GM23338 (cell line): ENCODE results near the gene PAEP. TPM values are rescaled to one million over a fixed set of nuclear protein-coding genes. Genes with fewer than 3 reads are reported as not detected.

Experiments used
- ATAC-seq: fragments of 200-7000 bp; cut with Tn5 transposase; 3 replicates; pipeline ENCODE4 v1.9.1; 2020
- DNase-seq: peaks from one replicate; pipeline ENCODE4 v3.0.0-alpha.2; 2015; ENCODE audit warnings: low spot score
- H2AFZ ChIP-seq: fragments of 200-600 bp; sonication (generic); 2 replicates; pipeline ENCODE4 v1.8.0; 2016; ENCODE audit warnings: antibody characterized with exemption, mild to moderate bottlenecking, moderate library complexity
- H3F3A ChIP-seq: fragments of 200-600 bp; sonication (generic); replicated peaks from 2 replicates; pipeline ENCODE4 v1.8.0; 2017; ENCODE audit warnings: antibody characterized with exemption, mixed run types, low read depth
- H3K27ac ChIP-seq: fragments of 200-600 bp; sonication (generic); 2 replicates; pipeline ENCODE4 v1.6.1; 2016; ENCODE audit warnings: low read depth
- H3K27me3 ChIP-seq: fragments of 200-600 bp; sonication (generic); 2 replicates; pipeline ENCODE4 v1.8.0; 2016; ENCODE audit warnings: mild to moderate bottlenecking, mixed run types, moderate library complexity; ENCODE audit not compliant: insufficient read depth
- H3K36me3 ChIP-seq: fragments of 200-600 bp; sonication (generic); 2 replicates; pipeline ENCODE4 v1.8.0; 2016; ENCODE audit warnings: mild to moderate bottlenecking; ENCODE audit not compliant: insufficient read depth
- H3K4me1 ChIP-seq: fragments of 200-600 bp; sonication (generic); 2 replicates; pipeline ENCODE4 v1.8.0; 2016; ENCODE audit warnings: mild to moderate bottlenecking, moderate library complexity; ENCODE audit not compliant: insufficient read depth
- H3K4me2 ChIP-seq: fragments of 200-600 bp; sonication (generic); 2 replicates; pipeline ENCODE4 v1.7.1; 2017; ENCODE audit warnings: mixed run types
- H3K4me3 ChIP-seq: fragments of 200-600 bp; sonication (generic); 2 replicates; pipeline ENCODE4 v1.6.1; 2016; ENCODE audit warnings: mixed run types
- H3K79me2 ChIP-seq: fragments of 200-600 bp; sonication (generic); replicated peaks from 2 replicates; pipeline ENCODE4 v1.8.0; 2017; ENCODE audit warnings: mild to moderate bottlenecking; ENCODE audit not compliant: insufficient read depth
- H3K9me2 ChIP-seq: fragments of 200-600 bp; sonication (generic); 2 replicates; pipeline ENCODE4 v1.8.0; 2017; ENCODE audit not compliant: insufficient read depth
- H4K20me1 ChIP-seq: fragments of 200-600 bp; sonication (generic); replicated peaks from 2 replicates; pipeline ENCODE4 v1.8.0; 2017; ENCODE audit warnings: mild to moderate bottlenecking; ENCODE audit not compliant: insufficient read depth
- H3K27ac Mint-ChIP-seq: 2 replicates; pipeline ENCODE4 v1.8.0; 2020; ENCODE audit warnings: inconsistent platforms, mild to moderate bottlenecking, moderate library complexity, mixed read lengths
- H3K27me3 Mint-ChIP-seq: 3 replicates; pipeline ENCODE4 v1.8.0; 2022; ENCODE audit warnings: low read depth, mild to moderate bottlenecking, moderate library complexity, mixed read lengths, inconsistent platforms; ENCODE audit not compliant: insufficient read depth, poor library complexity
- H3K36me3 Mint-ChIP-seq: 3 replicates; pipeline ENCODE4 v1.8.0; 2021; ENCODE audit warnings: low read depth, mild to moderate bottlenecking, inconsistent platforms, moderate library complexity, mixed read lengths
- H3K4me1 Mint-ChIP-seq: 3 replicates; pipeline ENCODE4 v1.8.0; 2020; ENCODE audit warnings: mild to moderate bottlenecking, inconsistent platforms, mixed read lengths
- H3K4me3 Mint-ChIP-seq: 3 replicates; pipeline ENCODE4 v1.8.0; 2021; ENCODE audit warnings: moderate library complexity, mild to moderate bottlenecking, inconsistent platforms, mixed read lengths
- H3K9me3 Mint-ChIP-seq: 3 replicates; pipeline ENCODE4 v1.8.0; 2020; ENCODE audit warnings: moderate library complexity, mild to moderate bottlenecking, inconsistent platforms, mixed read lengths
- ETS1 ChIP-seq: IDR thresholded peaks from 2 replicates; pipeline ENCODE4 v1.6.1; 2016; ENCODE audit warnings: antibody characterized with exemption
- EZH2 ChIP-seq: fragments of 200-600 bp; sonication (generic); IDR thresholded peaks from one replicate; pipeline ENCODE4 v1.8.0; 2017; ENCODE audit warnings: antibody characterized with exemption, mild to moderate bottlenecking, low read depth; ENCODE audit not compliant: unreplicated experiment
- EZH2phosphoT487 ChIP-seq: fragments of 200-600 bp; sonication (generic); IDR thresholded peaks from one replicate; pipeline ENCODE4 v1.8.1; 2018; ENCODE audit warnings: antibody characterized with exemption; ENCODE audit not compliant: unreplicated experiment
- JUNB ChIP-seq: IDR thresholded peaks from one replicate; pipeline ENCODE4 v1.6.1; 2016; ENCODE audit warnings: antibody characterized with exemption; ENCODE audit not compliant: unreplicated experiment
- POLR2AphosphoS5 ChIP-seq: IDR thresholded peaks from 2 replicates; pipeline ENCODE4 v1.6.1; 2016; ENCODE audit warnings: antibody characterized with exemption, low read depth
- STAT1 ChIP-seq: IDR thresholded peaks from one replicate; pipeline ENCODE4 v1.6.1; 2016; ENCODE audit warnings: antibody characterized with exemption; ENCODE audit not compliant: unreplicated experiment
- ZNF114 ChIP-seq: fragments of 250-450 bp; sonication (Bioruptor Pico); IDR thresholded peaks from 2 replicates; pipeline ENCODE4 v1.5.0; 2020; ENCODE audit warnings: mild to moderate bottlenecking, moderate library complexity
- ZNF462 ChIP-seq: fragments of 250-450 bp; sonication (Bioruptor Pico); IDR thresholded peaks from 2 replicates; pipeline ENCODE4 v1.5.0; 2020; ENCODE audit warnings: mild to moderate bottlenecking, moderate library complexity
- polyA plus RNA-seq: library from polyadenylated mRNA; unstranded; fragments of >200 nt; fragmentation: Nextera tagmentation; extraction: Ambion mirVana; gene quantifications from 2 replicates; pipeline ENCODE4 v1.2.1, GENCODE V29; 2016
- total RNA-seq: library from RNA; depleted of rRNA; stranded (reverse); fragments of >200 nt; shearing (Covaris generic); gene quantifications from 2 replicates; pipeline ENCODE4 v1.2.3, GENCODE V29; 2014

PAEP gene
- total and polyA plus RNA-seq, 2 experiments from 2014 or later: not detected

- TF ChIP-seq EZH2phosphoT487 (no peak), ZNF114 (CRISPR knock-in tag) (no peak), ZNF462 (CRISPR knock-in tag) (no peak)
Measured at GRCh38 chr9:135590486-135591079, 29.0 kb downstream of the PAEP start (continued).

- H3K36me3 Mint-ChIP-seq: no peaks in the 10 kb centered on the region
- no peak overlapping the region for H3K27ac Mint-ChIP-seq
- ATAC-seq: no peak
- Histone ChIP-seq H3K9me2 (0 out of 2 replicates have a peak, but pooled peaks cover 3% of the 10 kb centered on the region), H3K4me2 (no peak overlapping the region), H3K36me3 (no peaks in the 10 kb centered on the region), H3K27ac (no peak overlapping the region), H3K79me2 (no peaks in the 10 kb centered on the region), H3K4me3 (no peak overlapping the region), H3K27me3 (no peaks in the 10 kb centered on the region), H3F3A (no peaks in the 10 kb centered on the region), H4K20me1 (no peaks in the 10 kb centered on the region), H3K4me1 (no peaks in the 10 kb centered on the region), H2AFZ (no peak overlapping the region)
- H3K4me1 Mint-ChIP-seq: no peaks in the 10 kb centered on the region
- peaks cover 11% of the 10 kb centered on the region; the same call in 2 of the 3 replicates for H3K9me3 Mint-ChIP-seq
- H3K4me3 Mint-ChIP-seq: no peak overlapping the region
- no peak for DNase-seq
- H3K27me3 Mint-ChIP-seq: peaks cover 4% of the 10 kb centered on the region
- TF ChIP-seq ZNF114 (CRISPR knock-in tag): no peak
- TF ChIP-seq EZH2: no peak
- no peak for TF ChIP-seq STAT1
- no peak for TF ChIP-seq ETS1
- TF ChIP-seq JUNB: no peak
- no peak for TF ChIP-seq POLR2AphosphoS5
- TF ChIP-seq EZH2phosphoT487: no peak
Measured at GRCh38 chr9:135591506-135592330, 30.2 kb downstream of the PAEP start.
